Chondrocyte (in vitro differentiated cells): ENCODE measurements around the gene PDZD8. TPM values are rescaled to one million over a fixed set of nuclear protein-coding genes. Genes with fewer than 3 reads are reported as not detected.

Source experiments
- DNase-seq: peaks from one replicate; pipeline ENCODE4 v3.0.0; 2021; ENCODE audit warnings: mixed read lengths, low spot score
- H3K27ac Mint-ChIP-seq: one replicate; pipeline ENCODE4 v1.8.0; 2021; ENCODE audit warnings: mild to moderate bottlenecking, moderate library complexity, mixed read lengths; ENCODE audit not compliant: unreplicated experiment
- H3K27me3 Mint-ChIP-seq: 2 replicates; pipeline ENCODE4 v1.8.0; 2021; ENCODE audit warnings: low read depth, mixed read lengths
- H3K36me3 Mint-ChIP-seq: 2 replicates; pipeline ENCODE4 v1.8.0; 2021; ENCODE audit warnings: low read depth, mixed read lengths
- H3K4me1 Mint-ChIP-seq: 2 replicates; pipeline ENCODE4 v1.8.0; 2021; ENCODE audit warnings: low read depth, mild to moderate bottlenecking, mixed read lengths
- H3K4me3 Mint-ChIP-seq: one replicate; pipeline ENCODE4 v1.8.0; 2021; ENCODE audit warnings: mild to moderate bottlenecking, moderate library complexity, mixed read lengths; ENCODE audit not compliant: unreplicated experiment
- H3K9me3 Mint-ChIP-seq: 2 replicates; pipeline ENCODE4 v1.8.0; 2021; ENCODE audit warnings: low read depth, mixed read lengths
- CTCF ChIP-seq: fragments of 200-600 bp; sonication (generic); IDR thresholded peaks from 2 replicates; pipeline ENCODE4 v1.5.0; 2021; ENCODE audit warnings: antibody characterized with exemption, mild to moderate bottlenecking, moderate library complexity
- total RNA-seq: library from RNA; stranded (reverse); gene quantifications from 3 replicates; pipeline ENCODE4 v1.2.1, GENCODE V29; 2021

The PDZD8 gene
- total RNA-seq, 1 donor from 2014 or later = 36.3 TPM

DNA sequence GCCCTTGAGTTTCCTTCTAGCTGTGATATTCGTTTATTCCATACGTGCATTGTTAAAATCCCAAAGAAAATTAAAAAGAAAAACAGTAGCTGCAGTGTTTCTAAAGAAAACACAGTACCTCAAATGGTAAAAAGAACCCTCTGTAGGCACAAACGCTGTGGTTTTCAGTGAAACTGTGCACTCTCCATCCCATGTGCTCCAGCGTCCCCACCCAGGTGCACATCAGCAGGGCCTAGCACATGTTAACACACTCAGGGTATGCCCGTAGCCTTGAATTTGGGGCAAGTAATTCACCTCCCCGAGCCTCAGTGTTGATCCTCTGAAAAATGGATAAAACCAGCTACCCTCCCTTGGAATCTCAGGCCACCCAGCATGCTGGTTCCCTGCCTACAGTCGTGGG is 124.8 kb downstream of the PDZD8 start:
- Mint-ChIP-seq H3K9me3 (no peaks in the 10 kb centered on the region), H3K4me1 (no peaks in the 10 kb centered on the region), H3K27ac (no peak overlapping the region), H3K27me3 (peaks cover 41% of the 10 kb centered on the region), H3K4me3 (no peak overlapping the region), H3K36me3 (no peaks in the 10 kb centered on the region)
- TF ChIP-seq CTCF = no peak
- DNase-seq = no peak

DNA sequence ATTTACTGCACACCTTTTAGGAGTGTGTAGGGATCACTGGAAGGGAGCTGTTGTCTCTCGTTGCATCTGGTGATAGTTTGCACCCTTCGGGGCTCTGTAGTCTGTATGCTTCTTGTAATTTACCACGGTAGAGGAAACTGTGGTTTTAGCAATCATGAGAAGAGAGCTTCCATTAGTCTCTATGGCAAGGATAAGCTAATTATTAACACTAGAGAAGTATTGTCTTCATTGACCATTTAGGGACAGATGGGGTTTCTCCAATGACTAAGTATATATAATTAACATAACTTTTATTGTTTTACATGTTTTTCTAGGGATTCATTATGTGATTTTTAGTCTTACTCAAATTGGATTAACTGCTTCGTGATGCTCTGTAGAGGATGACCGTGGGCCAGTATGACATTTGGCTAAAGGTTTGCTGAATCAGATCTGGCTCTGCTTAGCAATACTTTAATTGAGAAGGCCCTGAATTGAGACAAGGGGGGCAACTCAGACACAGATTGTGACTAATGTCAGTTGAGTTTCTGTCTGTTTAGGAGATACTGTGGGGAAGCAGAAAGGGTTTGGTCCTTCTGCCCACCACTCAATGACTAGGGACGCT is 125.6 kb downstream of the PDZD8 start:
- peaks cover 47% of the 10 kb centered on the region for H3K27me3 Mint-ChIP-seq

DNA sequence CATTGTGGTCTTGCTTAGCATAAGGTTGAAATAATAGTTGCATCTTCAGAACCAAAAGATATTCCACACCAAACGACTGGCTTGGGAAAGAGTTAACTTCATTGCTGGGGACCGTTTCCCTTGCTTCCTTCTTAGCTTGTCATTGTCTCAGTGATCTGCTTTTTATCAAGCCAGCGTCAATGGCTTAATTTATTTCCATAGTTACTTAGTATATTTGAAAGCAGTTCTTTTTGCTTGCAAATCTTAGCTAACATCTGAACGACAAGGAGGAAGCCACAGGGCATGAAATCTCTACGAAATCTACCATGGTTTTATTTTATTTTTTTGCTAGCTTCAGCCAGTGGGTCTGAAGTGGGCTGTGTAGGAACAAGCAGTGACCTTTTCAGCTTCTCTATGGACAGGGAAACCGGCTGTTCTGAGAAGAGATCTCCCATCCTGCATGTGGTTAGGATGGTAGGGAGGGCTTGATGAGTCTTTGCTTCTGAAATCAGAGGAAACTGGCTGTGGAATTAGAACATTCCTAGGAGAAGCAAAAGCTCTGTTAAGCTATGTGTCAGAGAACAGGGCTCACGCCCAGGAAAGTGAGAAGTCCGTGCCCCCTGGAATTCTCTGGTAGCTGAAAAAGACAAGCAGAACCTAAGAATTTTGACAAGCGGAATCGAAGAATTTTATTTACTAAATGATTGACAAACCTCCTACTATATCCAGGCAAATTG is 126.3 kb downstream of the PDZD8 start:
- H3K27ac Mint-ChIP-seq = no peak overlapping the region
- no peak for DNase-seq
- H3K9me3 Mint-ChIP-seq = no peaks in the 10 kb centered on the region
- no peaks in the 10 kb centered on the region for H3K36me3 Mint-ChIP-seq
- H3K27me3 Mint-ChIP-seq = peaks cover 49% of the 10 kb centered on the region
- no peaks in the 10 kb centered on the region for H3K4me1 Mint-ChIP-seq
- no peak for TF ChIP-seq CTCF
- H3K4me3 Mint-ChIP-seq = no peak overlapping the region

More for the DNA sequence above, 125.6 kb downstream of the PDZD8 start:
- Mint-ChIP-seq H3K9me3 (no peaks in the 10 kb centered on the region), H3K27ac (no peak overlapping the region), H3K36me3 (no peaks in the 10 kb centered on the region), H3K4me3 (no peak overlapping the region), H3K4me1 (no peaks in the 10 kb centered on the region)
- no peak for DNase-seq
- TF ChIP-seq CTCF = no peak

DNA sequence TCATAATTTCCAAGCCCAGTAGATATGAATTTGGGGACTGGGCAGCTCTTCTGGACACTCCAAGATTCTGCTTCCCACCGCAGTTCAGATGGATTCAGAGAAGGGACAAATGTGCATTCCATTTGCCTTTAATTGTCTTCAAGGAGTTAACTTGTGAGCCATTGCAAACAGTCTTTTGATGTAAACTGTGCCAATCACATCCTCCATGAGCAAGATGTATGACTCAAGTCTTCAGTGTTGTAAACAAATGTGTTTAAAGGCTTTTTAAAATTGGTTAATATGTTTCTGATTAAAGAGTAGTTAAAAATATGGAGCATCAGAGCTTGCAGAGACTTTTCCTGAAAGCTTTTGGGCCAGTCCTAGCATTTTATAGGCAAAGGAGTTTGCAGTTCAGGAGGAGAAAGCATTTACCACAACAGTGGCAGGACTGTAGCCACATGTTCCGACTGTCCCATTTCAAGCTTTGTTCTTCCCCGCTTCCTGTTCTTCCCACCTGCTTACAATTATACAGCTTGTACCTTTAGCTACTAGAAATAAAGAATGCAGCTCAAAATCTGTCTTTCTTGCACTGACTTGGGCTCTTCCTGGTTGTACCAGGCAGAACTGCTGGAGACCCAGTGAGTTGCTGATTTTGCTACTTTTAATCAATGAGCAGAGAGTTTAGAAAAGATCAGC is 128.1 kb downstream of the PDZD8 start:
- H3K9me3 Mint-ChIP-seq = no peaks in the 10 kb centered on the region
- peaks cover 65% of the 10 kb centered on the region for H3K27me3 Mint-ChIP-seq
- DNase-seq = no peak
- H3K36me3 Mint-ChIP-seq = no peaks in the 10 kb centered on the region
- H3K4me1 Mint-ChIP-seq = no peaks in the 10 kb centered on the region
- H3K4me3 Mint-ChIP-seq = no peak overlapping the region
- no peak for TF ChIP-seq CTCF
- H3K27ac Mint-ChIP-seq = no peak overlapping the region

DNA sequence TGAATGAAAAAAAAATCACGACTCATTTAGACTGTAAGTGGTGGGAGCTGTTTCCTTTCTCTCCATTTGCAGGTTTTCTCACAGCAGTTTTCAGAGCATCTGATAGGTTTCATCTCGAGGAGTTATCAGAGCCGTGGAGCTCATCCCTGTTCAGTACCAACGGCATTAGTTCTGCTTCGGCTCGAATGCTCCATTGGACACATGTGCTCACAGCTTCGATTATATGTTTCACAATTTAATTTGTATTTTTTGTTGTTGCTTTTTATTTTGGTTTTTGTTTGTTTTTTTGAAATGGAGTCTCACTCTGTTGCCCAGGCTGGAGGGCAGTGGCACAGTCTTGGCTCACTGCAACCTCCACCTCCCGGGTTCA is 132.8 kb downstream of the PDZD8 start:
- Mint-ChIP-seq H3K4me1 (peaks cover 4% of the 10 kb centered on the region), H3K27me3 (peaks cover 66% of the 10 kb centered on the region)

More for the DNA sequence above, 132.8 kb downstream of the PDZD8 start:
- no peak for TF ChIP-seq CTCF
- DNase-seq = no peak
- Mint-ChIP-seq H3K4me3 (no peak overlapping the region), H3K9me3 (no peaks in the 10 kb centered on the region), H3K27ac (no peak overlapping the region), H3K36me3 (peaks cover 2% of the 10 kb centered on the region)
